NCI-H69 (cell line): ENCODE results near the gene OR14C36.
"Not testable (repeated sequence)": the region's sequence is repeated elsewhere in the genome, so short reads cannot be mapped to it uniquely, and the experiment has no call there.

Source experiments
- DNase-seq: peaks from one replicate; lab custom pipeline; 2025; lab: John Stamatoyannopoulos, UW

Gene OR14C36

GRCh38 chr1:248348475-248348874 is at the start of gene OR14C36:
Gene OR14C36, plus strand, starts transcription at chr1:248348775. Its CDS starts 0 bp downstream, at chr1:248348775.
- DNase-seq: no peak

- DNase-seq: no peak
Measured at GRCh38 chr1:248303324-248303723, 45.3 kb upstream of the OR14C36 start, which contains the start of gene OR2T12. Gene OR2T12, minus strand, starts transcription at chr1:248303424. Its CDS starts 7,846 bp downstream, at chr1:248295578.

- DNase-seq: not testable (repeated sequence)
Measured at GRCh38 chr1:248305672-248306071, 42.9 kb upstream of the OR14C36 start.

GRCh38 chr1:248306103-248306502 is 42.5 kb upstream of the OR14C36 start:
- no peak for DNase-seq

GRCh38 chr1:248306740-248307139 is 41.8 kb upstream of the OR14C36 start:
- DNase-seq: not testable (repeated sequence)

GRCh38 chr1:248316796-248317195 is 31.8 kb upstream of the OR14C36 start:
- no peak for DNase-seq

GRCh38 chr1:248324468-248324867 is 24.1 kb upstream of the OR14C36 start, which contains the start of gene OR2M7:
Gene OR2M7, minus strand, starts transcription at chr1:248324568. Its CDS starts 0 bp downstream, at chr1:248324568.
- DNase-seq: no peak

- no peak for DNase-seq
Measured at GRCh38 chr1:248343451-248343850, 5.1 kb upstream of the OR14C36 start.

- DNase-seq: no peak
Measured at GRCh38 chr1:248359415-248359814, 10.8 kb downstream of the OR14C36 start.

GRCh38 chr1:248361121-248361715 is 12.6 kb downstream of the OR14C36 start, which contains the start of gene OR2T4:
Gene OR2T4, plus strand, starts transcription at chr1:248361665. Its CDS starts 0 bp downstream, at chr1:248361665.
- no peak for DNase-seq

- no peak for DNase-seq
Measured at GRCh38 chr1:248366609-248367008, 18.0 kb downstream of the OR14C36 start.

- no peak for DNase-seq
Measured at GRCh38 chr1:248372394-248372793, 23.8 kb downstream of the OR14C36 start.

GRCh38 chr1:248373761-248374160 is 25.2 kb downstream of the OR14C36 start:
- no peak for DNase-seq

GRCh38 chr1:248375446-248375845 is 26.9 kb downstream of the OR14C36 start, which contains the start of gene OR2T6:
Gene OR2T6, plus strand, starts transcription at chr1:248375746. Its CDS starts 11,863 bp downstream, at chr1:248387609.
- no peak for DNase-seq

GRCh38 chr1:248376916-248377315 is 28.3 kb downstream of the OR14C36 start:
- no peak for DNase-seq

- no peak for DNase-seq
Measured at GRCh38 chr1:248380854-248381253, 32.3 kb downstream of the OR14C36 start.

GRCh38 chr1:248388426-248388825 is 39.9 kb downstream of the OR14C36 start:
- DNase-seq: no peak

- DNase-seq: no peak
Measured at GRCh38 chr1:248393050-248393449, 44.5 kb downstream of the OR14C36 start.
